IPS-NIHi7 (cell line): ENCODE data around the gene CCL2.

Source experiments
- DNase-seq: peaks from one replicate; pipeline ENCODE4 v3.0.0; 2012; ENCODE audit warnings: mixed read lengths; ENCODE audit errors: extremely low spot score

CCL2 gene

DNA sequence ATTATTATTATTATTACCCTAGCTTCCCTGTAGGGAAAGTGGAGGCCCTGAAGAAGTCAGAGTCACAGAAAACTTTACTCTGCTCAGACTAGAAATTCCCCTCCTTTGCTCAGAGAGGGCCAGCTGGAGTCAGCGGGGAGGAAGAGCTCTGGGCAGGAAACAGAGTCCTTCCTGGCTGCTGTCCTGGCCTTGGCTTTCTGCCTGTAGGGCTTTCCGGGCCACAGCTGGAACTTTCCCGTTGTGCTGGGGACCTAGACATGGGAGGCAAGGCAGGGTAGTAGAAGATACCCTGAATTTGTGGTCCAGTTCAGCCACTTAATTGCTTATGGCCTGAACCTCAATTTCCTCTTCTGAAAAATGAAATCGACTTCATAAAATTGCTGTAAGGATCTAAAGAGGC is 14.0 kb upstream of the CCL2 start:
- no peak for DNase-seq

DNA sequence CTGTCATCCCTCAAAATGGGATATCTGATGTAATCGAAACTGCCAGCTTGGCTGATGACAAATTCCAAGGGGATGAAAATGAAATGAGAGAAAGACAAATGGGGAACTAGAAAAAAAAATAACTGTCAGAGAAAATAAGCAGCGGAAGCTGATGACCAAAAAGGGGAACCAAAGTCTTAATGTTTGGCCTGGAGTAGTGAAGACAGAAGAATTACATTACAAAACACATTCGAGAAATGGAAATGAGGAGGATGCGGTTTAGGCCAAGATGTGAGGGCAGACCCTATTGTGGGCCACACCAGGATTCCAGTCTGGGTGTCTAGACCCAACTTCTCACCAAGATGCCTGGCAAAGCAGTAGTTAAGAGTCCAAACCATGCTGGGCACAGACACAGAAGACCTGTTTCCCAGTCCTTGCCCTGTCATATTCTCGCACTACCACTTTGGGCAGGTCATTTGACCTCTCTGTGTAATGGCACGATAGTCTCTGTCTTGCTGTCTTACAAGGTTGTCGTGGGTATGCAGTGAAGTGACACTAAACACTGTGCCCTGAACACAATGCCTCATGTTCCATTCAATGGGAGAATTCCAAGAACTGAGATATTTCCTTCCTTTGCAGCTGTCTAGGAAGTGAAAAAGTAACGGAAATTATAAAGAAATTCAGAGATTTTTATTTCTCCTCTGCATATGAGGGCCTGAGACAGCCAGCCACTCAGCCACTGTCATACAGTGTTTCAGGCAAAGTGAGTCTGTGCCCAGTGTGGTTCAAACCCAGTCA is 12.3 kb upstream of the CCL2 start:
- no peak for DNase-seq

DNA sequence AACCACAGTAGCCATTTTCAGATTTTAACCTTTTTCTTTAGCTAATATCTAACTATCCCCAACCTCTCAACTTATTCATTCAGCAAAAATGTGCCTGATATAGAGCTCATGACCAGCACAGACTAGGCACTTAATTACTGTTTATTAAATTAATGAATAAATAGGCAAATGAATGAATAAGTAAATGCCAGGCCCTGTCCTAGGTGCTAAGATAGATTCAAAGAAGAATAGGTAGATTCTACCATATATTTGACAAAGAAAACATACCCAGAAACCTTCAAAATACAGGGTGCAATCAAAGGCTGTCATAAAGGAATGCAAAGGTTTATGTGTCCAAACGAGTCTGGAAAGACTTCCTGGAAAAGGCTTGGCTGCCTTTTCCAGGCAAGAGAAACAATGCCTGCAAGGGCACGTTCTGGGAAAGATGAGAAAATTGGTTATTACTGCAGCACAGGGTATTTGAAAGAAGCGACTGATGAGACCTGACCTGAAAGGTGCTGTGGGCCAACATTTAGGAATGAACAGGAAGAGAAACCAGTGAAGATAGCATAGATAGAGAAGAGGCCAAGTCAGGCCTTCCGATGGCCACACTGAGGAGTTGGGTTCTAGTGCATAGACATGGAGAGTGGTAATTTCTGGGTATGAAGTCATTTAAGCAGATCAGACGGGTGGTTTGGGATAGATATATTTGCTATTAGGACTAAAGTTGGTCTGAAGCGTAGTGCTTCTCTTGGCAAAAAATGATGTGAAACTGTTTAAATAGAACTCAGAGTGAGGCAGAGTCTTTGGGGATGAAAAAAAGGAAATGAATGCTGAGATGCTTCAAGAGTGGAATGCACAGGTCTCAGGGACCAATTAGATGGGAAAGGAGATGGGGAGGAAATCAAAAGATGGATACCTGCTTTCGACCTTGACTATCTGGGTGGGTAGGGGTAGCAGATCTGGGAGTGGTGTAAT is 11.4 kb upstream of the CCL2 start:
- no peak for DNase-seq

DNA sequence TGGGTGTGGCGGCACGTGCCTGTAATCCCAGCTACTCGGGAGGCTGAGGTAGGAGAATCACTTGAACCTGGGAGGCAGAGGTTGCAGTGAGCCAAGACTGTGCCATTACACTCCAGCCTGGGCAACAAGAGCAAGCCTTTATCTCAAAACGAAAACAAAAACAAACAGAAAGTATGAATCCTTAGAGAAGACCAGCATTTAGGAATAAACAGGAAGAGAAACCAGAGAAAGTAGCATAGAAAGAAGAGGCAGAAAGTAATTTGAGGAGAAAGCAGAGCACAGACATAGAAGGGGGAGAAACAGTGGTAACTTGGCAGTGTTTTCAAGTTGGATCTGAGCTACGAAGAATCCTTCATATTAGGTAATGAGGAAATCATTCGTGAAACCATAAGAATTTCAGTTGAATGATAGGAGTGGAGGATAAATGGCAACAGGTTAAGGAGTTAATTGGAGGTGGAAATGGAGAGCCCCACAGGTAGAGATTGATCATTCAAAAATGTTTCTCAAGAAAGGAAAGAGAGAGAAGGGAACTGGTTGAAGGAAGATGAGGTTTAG is 9.7 kb upstream of the CCL2 start:
- no peak for DNase-seq

DNA sequence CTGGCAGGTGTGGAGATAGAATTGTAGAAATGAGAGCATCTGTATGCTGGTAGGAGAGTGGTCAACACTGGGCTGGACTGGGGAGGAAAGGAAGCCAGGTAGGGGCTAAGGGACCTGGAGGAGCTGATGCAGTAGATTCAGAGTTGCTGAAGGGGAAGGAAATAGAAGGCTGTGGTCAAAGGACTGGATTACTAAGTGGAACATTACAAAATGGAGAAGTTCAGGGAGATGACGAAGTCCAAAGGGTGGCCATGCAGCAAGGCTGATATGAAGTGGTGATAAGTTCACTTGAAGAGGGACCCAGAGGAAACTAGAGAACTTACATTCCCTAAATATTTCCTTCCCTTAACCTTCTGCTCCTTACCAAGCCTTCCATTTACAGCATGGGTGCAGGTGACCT is 8.6 kb upstream of the CCL2 start:
- DNase-seq: no peak

DNA sequence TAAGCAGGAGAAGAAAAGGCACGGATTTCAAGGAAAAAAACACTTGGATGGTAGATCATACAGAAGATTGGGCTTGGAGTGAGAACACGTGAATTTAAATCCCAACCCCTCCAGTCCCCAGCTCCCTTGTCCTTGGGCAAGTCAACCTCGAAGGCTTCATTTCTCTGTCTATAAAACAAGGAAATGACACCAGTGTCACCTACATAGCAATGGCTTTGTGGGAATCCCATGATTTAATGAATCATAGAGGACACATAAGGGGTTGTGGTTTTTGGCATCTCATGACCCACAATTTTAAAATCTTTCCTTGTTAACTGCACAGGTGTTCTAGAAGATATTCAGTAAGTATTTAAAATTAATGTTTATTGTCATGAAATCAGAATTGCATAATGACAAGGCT is 8.2 kb upstream of the CCL2 start:
- no peak for DNase-seq

DNA sequence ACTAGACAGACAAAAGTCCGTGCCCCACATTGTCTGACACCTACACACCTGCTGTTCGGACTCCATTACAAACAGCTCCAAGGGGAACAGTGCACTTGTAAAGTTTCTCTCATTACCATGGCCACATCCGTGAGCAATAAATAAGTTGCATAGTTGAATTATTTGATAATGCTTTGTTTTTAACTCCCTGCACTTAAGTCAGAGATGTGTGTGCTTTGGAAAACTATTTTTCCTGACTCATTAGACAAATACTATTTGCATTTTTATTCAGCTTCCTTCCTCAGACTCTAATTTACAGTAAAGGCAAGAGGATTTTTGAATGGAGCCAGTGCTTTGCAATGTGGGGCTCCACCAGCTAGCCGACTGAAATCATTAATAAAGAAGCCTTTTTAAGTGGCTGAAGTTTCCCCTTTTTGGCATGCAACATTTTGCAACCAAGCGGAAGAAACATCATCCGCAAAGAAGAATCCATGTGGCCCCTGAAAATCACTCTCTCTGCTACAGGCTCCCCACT is 6.5 kb upstream of the CCL2 start:
- no peak for DNase-seq

DNA sequence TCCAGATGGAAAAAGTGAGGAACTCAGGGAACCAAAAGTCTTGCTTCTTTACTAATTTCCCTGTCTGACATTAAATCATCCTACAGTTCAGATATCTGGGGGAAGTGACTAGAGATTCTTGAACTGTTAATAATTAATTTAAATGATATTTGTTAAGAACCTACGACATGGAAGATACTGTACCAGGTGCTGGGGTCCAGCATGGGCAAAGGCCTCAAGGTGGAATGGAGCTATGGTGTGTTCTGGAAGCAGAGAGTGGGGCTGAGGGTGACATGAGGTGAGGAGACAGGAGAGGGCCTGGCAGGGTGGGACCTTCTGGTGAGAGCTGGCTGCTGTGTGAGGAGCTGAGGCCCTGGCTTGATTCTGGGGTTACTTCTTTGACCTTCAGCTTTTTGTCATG is 6.0 kb upstream of the CCL2 start:
- no peak for DNase-seq

DNA sequence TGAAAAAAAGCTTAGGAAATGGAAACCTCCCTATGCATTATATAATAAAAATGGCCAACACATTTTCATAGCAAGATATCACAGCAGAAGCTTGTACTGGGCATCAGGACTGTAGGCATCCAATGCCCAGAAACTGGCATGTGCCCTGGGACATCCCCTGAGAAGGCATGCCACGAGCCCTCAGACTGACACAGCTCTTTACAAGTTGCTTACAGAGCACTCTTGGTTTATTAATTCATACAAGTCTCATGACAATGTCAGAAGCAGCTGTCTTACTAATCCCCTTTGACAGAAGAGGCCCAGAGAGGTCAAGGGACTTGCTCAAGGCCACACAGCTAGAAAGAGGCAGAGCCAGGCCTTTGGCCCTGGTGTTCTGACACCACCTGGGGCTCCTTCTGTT is 5.6 kb upstream of the CCL2 start:
- DNase-seq: no peak

DNA sequence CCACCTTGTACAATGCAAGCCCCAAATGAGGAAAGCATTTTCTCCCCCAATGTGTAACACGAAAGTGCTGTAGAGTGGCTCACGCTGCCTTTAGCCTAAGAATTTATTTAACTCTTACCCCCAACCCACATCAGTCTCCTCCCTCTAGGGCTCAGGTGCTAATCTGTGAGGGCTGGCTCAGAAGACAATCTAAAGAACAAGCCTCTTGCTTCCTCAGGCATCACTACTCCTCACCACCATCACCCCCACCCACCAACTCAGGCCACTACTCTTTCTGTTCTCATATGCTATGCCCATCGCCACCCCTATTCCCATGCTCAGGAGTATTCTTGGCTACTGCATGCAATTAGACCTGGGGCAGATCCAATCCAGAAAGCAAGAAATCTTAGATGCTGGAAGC is 3.9 kb upstream of the CCL2 start:
- DNase-seq: no peak

DNA sequence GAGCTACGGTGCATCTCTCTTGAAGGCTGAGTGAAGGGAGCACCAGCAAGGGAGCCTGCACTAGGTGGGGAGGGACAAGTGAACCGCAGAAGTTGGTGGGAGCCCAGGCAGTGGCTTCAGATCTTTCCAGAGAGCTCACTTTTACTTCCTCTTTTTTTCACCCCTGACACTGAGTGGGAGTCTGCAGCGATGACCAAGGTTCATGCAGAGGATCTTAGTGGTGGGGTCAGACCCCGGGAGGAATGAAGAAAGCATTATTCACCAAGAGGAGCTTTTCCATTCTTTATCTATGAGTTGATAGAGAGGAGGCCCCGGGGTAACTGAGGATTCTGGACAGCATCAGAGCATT is 3.0 kb upstream of the CCL2 start:
- DNase-seq: no peak

DNA sequence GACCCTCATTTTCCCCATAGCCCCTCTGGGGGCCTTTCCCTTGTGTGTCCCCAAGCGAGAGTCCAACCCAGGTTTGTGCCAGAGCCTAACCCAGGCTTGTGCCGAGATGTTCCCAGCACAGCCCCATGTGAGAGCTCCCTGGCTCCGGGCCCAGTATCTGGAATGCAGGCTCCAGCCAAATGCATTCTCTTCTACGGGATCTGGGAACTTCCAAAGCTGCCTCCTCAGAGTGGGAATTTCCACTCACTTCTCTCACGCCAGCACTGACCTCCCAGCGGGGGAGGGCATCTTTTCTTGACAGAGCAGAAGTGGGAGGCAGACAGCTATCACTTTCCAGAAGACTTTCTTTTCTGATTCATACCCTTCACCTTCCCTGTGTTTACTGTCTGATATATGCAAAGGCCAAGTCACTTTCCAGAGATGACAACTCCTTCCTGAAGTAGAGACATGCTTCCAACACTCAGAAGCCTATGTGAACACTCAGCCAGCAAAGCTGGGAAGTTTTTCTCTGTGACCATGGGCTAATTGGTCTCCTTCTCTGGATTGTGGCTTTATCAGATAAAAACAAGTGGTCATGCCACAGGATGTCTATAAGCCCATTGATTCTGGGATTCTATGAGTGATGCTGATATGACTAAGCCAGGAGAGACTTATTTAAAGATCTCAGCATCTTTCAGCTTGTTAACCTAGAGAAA is 2.5 kb upstream of the CCL2 start:
- DNase-seq: no peak

DNA sequence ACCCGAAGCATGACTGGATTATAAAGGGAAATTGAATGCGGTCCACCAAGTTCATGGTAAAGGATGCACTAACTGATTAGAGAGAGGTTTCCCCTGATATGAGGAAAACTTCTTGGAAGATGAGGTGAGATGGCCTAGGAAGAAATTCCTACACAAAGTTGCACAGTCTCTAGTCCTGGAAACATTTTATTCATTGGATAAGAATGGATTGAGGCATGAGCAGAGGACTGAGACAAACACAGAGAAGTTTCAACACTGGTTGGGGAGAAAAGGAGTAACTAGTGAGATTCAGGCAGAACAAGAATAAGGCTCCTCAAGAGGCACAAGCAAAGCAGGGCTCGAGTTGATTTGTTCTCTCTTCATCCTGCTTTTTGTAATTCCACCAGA is 2.0 kb upstream of the CCL2 start:
- DNase-seq: no peak

DNA sequence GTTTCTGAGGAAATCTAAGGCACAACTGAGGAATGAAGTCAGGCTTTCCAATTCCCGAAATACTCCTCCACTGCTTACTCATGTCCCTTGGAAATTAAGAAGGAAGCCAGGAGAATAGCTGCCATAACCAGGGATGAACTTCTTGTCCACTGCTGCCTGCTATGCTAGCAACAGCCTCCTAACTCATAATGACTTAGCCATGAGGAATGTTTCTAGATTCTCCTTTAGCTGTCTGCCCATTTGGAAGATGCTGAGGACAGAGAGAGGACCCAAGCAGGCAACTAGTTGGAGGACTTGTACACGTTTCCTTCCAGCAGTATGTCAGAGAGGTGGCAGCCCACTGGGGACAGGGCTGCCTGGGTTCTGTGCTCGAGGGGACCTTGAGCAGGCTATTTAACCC is 939 bp upstream of the CCL2 start:
- DNase-seq: no peak

DNA sequence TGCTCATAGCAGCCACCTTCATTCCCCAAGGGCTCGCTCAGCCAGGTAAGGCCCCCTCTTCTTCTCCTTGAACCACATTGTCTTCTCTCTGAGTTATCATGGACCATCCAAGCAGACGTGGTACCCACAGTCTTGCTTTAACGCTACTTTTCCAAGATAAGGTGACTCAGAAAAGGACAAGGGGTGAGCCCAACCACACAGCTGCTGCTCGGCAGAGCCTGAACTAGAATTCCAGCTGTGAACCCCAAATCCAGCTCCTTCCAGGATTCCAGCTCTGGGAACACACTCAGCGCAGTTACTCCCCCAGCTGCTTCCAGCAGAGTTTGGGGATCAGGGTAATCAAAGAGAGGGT is 272 bp downstream of the CCL2 start:
- no peak for DNase-seq

DNA sequence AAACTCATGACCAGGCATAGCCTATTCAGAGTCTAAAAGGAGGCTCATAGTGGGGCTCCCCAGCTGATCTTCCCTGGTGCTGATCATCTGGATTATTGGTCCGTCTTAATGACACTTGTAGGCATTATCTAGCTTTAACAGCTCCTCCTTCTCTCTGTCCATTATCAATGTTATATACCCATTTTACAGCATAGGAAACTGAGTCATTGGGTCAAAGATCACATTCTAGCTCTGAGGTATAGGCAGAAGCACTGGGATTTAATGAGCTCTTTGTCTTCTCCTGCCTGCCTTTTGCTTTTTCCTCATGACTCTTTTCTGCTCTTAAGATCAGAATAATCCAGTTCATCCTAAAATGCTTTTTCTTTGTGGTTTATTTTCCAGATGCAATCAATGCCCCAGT is 756 bp downstream of the CCL2 start:
- DNase-seq: no peak

DNA sequence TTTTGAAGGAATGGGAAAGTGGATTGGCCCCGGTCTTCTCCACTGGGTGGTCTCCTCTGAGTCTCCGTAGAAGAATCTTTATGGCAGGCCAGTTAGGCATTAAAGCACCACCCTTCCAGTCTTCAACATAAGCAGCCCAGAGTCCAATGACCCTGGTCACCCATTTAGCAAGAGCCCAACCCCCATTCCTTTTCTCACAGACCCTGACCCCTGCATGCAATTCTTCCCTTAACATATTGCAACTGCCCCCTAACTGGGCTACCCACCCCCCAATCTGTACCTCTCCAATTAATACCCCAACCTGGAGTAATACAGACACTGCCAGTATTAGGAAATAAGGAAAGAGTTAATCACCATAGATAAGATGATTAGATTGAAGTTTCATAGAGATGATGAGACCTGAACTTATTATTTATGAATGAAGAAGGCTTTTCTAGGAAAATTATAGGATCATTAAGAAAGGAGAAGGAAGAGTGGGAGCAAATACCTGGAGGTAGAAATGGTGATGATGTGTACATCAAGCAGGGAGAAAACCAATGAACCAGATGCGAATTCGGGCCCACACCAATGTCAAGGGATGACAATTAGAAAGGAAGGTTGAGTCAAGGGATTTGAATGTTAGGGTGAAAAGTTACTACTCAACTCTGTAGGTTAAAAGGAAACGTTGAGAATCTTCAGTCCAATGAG is 2.4 kb downstream of the CCL2 start:
- no peak for DNase-seq

DNA sequence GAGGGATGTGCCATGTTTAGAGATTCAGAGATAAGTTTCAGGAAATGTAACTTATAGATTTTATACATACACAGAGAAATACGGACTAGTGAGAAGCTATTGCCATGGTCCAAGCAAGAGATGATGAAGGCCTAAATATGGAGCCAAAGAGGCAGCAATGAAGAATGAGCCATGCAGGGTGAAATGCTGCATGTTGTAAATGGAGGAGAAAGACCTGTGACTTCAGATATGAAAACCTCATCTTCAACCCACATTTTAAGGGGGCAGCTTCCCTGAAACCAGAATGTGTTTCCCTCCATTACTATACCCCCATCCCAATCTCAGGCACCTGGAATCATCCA is 2.9 kb downstream of the CCL2 start:
- DNase-seq: no peak

DNA sequence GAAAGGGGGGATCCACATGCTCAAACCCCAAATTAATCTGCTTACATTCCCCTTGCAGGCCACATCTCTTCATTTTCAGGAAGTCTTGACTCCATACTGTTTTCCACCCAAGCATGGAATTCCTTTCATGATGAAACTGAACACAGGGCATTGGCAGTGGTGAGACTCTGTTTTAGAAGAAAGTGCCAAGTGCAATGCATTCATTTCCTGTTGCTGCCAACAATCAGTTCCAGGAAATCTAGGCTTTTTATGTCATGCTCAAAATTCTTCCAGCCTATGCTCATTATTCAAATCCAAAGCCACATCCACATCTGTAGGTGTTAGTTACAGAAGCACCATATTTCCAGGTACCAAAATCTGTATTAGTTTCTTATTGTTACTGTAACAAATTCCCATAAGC is 4.1 kb downstream of the CCL2 start:
- DNase-seq: no peak

DNA sequence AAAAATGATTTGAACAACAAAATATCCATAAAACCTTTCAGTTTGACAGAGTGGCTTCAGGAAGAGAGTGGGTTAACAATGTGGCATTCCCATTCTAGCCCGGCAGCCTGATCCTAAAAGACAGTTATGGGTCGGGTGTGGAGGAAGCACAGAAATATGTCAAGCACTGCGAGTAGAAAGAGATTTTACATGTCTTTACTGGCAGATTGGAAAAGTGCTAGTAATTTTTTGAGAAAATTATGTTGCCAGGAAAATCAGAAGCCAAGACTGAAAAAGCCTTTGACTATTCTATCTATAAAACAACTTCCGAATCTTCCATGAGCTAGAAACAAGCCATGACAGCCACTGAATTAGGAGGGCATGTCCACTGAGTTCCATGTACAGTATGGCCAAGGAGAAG is 5.8 kb downstream of the CCL2 start:
- DNase-seq: no peak

DNA sequence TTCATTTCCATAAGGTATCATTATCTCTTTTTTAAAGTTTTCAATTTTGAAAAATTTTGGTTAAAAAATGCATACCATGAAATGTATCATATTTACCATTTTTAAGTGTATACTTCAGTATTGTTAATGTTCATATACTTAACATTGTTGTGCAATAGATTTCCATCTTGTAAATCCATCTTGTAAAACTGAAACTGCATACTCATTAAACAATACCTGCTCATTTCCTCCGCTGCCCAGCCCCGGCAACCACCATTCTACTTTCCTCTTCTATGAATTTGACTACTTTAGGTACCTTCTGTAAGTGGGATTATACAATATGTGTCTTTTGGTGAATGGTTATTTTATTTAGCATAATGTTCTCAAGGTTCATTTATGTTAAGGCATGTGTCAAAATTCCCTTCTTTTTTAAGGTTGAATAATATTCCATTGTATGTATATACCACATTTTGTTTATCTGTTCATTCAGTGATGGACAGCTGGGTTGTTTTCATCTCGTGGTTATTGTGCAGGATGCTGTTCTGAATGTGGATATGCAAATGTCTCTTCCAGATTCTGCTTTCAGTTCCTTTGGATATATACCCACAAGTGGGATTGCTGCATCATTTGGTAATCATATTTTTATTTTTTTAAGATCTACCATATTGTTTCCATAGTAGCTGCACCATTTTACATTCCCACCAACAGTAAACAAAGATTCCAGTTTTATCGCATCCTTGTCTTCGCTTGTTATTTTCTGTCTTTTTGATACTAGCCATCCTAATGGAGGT is 6.7 kb downstream of the CCL2 start:
- no peak for DNase-seq
